Stimulated activated CD4-positive, alpha-beta T cell treated with anti-CD3 and anti-CD28 coated beads, Interleukin-15, amount 100 ng/mL, for 1 hour (primary cell): ENCODE measurements around the gene REV3L.
"Not testable (repeated sequence)": the region's sequence is repeated elsewhere in the genome, so short reads cannot be mapped to it uniquely, and the experiment has no call there.

Experiments
- DNase-seq, 2 donors: peaks; one replicate each; pipeline ENCODE4 v3.0.0-alpha.2; 2020; ENCODE audit warnings: low read depth in 1 of 2, low spot score in 1 of 2

The REV3L gene

DNA sequence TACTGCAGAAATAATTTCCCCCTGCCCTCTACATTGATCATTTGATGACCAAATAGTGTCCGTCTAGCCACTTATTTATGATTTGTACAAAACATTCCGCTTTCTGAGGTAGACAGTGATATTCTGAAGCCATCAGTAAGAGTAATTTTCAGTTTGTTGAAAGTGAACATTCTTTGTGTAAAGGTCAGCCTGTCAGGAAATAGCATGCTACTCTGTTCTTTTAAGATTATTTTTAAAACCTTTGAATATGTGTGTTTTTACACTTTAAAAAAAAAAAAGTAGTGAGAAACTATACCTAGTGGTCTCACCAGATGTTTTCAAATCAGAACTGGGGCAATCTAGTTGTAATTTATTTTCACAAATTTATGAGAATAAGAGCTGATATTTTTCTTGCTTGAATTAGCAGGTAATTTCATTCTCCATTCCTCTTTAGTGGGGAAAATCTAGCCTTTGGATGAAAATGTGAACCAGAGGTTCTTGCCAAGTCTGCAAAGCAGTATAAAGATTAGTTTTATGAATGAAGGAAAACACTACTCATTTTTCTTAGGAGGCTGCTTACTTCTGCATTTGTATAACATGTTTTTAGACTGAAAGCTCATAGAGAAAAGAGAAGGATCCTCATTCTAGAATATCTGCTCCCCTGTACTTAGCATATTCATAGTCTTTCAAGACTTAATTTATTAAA, 12.1 kb upstream of the REV3L start:
- no peak for DNase-seq

DNA sequence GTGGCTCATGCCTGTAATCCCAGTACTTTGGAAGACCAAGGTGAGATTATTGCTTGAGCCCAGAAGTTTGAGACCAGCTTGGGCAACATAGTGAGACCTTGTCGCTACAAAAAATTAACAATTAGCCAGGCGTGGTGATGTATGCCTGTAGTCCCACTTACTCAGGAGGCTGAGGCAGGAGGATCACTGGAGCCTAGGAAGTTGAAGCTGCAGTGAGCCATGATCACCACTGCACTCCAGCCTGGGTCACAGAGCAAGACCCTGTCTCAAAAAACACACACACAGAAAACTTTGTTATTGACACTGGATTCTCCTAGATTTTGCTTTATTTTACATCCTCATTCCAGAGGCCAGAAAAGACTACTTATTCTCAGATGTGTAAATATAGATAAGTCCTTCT, 9.5 kb upstream of the REV3L start:
- no peak for DNase-seq

DNA sequence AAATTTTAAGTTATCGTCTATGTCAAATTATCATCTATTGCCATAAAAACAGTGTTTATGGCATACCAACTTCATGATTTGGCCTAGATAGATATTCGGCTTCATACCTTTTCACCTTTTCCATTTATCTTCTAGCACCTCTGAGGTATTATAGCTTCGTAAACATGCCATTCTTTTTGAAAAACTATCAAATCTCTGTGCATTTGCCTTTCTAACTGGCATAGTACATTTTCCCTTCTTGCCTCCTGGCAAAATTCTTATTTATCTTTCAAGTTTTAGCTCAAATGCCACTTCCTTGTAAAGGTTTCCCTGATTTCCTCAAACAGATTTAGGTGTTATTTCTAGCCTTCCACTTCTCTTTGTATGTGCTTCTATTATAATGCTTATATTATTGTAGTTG, 7.0 kb upstream of the REV3L start:
- DNase-seq, result no peak

GRCh38 chr6:111487661-111488060, 4.6 kb upstream of the REV3L start:
- DNase-seq, result no peak

DNA sequence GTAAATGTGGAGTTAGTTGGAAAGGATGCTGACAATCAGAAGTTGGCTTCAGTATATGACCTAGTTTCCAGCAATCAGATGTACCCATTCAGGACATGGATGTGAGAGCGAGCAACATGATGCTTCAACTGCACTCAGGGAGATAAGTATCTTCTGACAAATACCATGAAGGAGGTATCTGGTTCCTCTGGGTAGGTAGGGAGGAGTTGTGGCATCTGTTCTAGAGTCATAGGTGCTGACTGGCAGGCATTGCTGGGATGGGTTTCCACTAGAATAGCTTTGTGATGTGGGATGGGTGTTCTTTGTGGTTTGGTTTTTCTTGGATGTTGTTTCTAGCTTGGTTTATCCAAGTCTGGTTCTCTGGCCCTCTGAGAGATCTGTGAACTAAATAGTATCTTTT, 3.9 kb upstream of the REV3L start:
- no peak for DNase-seq

DNA sequence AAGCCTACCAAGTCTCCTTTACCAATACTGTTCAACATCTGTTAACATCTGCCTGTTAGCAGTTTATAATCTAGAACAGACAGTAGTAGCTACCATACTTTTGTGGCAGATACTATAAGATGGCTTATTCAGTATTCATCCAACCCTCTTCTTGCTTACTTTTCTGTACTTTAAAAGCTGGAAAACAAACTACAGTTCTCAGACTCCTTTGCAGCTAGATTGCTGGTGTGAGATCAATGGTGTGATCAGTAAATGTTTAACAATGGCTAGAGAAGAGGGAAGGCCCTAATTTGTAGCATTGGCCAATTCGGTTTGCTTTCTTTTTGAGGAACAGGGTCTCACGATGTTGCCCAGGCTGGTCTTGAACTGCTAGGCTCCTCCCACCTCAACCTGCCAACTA, 3.5 kb upstream of the REV3L start:
- DNase-seq, result no peak

DNA sequence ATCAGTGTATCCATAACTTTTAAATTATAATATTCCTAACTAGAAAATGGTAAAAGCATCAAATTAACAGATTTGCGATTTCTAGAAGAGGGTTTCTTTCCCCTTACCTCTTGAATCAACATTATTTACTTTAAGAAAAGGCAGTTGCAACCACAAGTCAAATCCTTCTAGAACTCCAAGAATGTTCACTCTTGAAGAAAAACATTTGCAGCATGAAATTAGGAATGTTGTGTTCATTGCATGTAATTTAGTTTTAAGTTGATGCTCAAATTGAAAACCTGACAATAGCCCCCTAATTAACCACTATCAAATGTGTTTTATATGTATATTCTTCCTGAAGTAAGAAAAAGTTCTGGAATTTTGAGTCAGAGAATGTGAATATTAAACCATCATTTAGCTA, 2.3 kb upstream of the REV3L start:
- no peak for DNase-seq

- no peak for DNase-seq
Observed at GRCh38 chr6:111484633-111484930, 1.6 kb upstream of the REV3L start.

- DNase-seq, result peak; percentile 50 to 82
Observed at GRCh38 chr6:111483736-111484632, 966 bp upstream of the REV3L start.

DNA sequence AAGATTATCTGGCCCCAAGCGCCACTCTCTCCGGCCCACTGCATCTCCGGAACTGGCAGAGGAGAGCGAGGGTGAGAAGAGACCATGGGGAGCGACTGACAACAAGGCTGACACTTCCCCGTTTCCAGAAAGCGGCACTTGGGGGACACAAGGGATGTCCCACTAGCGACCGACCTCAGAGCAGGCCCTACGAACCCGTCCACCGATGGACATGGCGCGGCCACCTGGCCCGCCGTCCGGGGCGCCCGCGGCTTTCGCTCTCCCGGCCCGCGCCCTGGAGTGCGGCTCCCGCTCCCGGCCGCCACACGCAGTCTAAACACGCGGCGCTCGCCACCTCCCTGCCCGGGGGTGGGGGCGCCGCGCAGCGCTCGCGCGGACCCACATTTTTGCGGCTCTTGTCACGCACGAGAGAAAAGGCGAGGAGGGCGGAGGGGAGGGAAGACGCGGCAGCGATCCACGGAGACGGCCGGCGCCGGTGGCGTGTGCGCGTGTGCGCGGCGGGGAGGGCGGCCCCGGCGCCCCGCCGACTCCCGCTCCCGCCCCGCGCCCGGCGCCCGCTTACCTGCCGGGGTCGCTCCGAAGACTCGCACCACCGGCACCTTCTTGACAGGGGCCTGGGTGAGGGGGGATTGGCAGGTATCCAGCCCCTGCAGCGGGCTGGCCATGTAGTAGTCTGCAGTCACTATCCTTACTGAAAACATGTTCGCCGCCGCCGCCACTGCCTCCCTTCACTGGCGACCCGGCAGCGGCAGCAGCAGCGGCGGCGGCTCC, 645 bp downstream of the REV3L start:
- peak; percentile 18 to 34 for DNase-seq

DNA sequence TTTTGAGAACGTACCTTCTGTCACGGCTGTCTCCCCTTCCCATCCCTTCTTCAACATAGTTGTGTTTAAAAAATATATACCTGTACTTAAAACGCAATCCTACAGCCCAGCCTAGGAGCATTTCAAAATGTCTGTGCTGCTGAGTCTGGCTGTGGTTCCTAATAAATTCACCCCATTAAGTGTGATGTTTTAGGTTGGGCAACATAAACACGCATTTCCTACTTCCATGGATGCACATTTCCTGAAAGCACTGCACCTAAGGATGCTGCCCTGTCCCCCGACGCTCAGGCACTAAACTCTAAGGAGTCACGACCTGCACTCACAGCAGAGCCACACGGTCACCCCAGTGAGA, 1.2 kb downstream of the REV3L start:
- no peak for DNase-seq

DNA sequence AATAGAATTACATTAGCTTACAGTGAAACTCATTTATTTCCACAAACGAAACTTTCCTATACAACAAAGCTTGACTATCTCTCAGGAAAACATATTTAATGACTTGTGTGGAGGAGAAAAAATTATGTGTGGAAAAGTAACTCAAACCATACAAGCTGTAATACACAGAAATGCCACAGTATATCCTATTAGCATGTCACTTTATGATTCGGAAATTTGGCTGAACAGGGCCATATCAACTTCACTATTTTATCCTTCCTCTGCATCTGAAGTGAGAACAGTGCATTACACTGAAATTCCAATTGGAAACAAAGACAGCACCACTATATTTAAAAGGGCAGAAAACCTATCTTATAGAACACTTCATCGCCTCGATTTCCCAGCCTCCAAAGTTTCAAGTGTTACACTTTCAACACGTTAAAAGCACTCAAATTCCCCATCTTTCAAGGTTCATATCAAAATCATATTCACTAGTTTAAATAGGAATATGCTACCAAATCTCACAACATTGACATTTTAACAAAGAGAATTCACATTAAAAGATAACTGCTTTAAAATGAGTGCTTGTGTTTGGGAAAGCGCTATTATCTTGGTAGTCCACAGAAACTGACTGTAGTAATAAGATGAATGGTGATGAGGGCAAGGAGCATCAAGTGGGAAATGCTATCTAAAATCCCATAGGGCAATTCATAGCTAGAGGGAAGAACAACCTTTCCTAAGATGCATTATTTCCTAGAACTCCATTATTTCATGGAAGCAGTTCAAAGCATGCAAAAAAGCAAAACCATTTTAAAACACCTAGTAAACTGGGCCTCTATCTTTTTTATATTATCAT, 1.8 kb downstream of the REV3L start:
- no peak for DNase-seq

- DNase-seq, result no peak
Observed at GRCh38 chr6:111478749-111479148, 4.3 kb downstream of the REV3L start.

- DNase-seq, result no peak
Observed at GRCh38 chr6:111478064-111478476, 4.9 kb downstream of the REV3L start.

- no peak for DNase-seq
Observed at GRCh38 chr6:111477481-111477938, 5.5 kb downstream of the REV3L start.

DNA sequence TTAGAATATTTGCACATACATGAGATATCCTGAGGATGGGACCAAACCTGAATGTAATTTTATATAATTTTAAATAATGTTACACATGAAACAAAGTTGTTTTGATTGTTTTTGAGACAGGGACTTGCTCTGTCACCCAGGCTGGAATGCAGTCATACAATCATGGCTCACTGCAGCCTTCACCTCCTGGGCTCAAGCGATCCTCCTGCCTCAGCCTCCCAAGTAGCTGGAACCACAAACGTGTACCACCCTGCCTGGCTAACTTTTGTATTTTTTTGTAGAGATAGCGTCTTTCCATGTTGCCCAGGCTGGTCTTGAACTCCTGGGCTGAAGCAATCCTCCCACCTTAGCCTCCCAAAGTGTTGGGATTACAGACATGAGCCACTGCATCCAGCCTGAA, 7.0 kb downstream of the REV3L start:
- not testable (repeated sequence) for DNase-seq

- DNase-seq, result no peak
Observed at GRCh38 chr6:111474771-111475170, 8.2 kb downstream of the REV3L start.

DNA sequence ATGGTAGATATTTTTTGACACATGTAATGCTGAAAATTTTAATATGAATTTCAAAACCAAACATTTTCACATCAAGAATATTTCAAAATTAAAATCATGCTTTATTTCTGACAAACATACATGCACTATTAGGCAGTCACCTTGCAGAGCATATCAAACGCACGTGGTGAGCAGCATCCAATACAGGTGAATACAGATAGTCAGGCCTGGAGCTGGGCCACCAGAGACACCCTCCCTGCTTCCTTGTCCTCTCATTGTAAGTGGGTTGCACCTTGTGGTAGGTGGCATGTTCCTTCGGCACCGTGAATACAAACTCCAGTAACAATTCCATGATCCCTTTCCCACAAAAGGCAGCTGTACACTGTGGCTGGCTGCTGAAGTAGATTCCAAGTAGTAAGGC, 8.9 kb downstream of the REV3L start:
- DNase-seq, result no peak

DNA sequence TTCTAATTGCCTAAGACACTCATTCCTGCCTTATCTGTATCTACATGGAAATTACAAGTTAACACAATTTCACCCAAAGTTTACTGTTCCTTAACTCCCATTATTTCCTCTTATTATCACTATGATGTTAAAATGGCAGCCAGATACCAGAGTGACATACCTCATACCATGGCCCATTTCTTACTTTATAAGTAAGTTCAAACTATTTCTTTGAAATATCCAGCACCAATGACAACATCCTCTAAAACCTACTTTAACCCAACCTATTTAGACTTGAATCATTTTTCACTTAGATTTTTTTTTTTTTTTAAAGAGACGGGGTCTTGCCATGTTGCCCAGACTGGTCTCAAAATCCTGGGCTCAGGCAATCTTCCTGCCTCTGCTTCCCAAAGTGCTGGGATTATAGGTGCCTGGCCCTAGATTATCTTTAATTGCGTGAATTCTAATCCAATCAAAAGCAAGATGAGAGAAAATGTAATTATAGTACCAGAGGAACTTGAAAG, 10.0 kb downstream of the REV3L start:
- DNase-seq, result no peak

- DNase-seq, result no peak
Observed at GRCh38 chr6:111471958-111472357, 11.1 kb downstream of the REV3L start.

DNA sequence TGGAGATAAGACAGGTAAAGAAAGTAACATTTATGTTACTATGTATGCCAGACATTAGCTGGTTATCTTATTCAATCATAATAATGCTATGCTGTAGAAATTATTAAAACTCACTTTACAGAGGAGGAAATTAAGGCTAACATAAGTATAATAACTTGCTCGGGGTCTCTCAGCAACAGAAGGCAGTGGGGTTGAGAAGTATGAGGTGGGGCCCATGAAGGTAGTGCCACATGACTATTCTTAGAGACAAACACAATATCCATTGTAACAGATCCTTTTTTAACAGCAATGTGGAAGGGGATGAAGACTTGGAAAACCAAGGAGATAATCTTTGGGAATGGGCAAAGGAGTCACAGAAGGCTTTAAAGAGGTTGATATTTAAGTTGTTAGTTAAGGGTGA, 11.5 kb downstream of the REV3L start:
- no peak for DNase-seq
